Tibial nerve (tissue), 4 donors: ENCODE results near the gene KCNMA1. TPM values are rescaled to one million over a fixed set of nuclear protein-coding genes. Genes with fewer than 3 reads are reported as not detected.
A peak's percentile ranks its signal among the peaks of the same experiment; 100 is the strongest.

ENCODE experiments used
- DNase-seq, 2 donors: peaks; one replicate each; pipeline ENCODE4 v3.0.0-alpha.2; 2019; ENCODE audit warnings: low spot score in 2 of 2
- H3K27ac ChIP-seq, 4 donors: fragments of 200-600 bp; sonication (generic) in 3 of 4; one replicate each; pipeline ENCODE4 v1.5.1; 2017 to 2019; ENCODE audit warnings: mild to moderate bottlenecking in 1 of 4
- H3K27me3 ChIP-seq, 2 donors: fragments of 200-600 bp; sonication (generic) in 1 of 2; one replicate each; pipeline versions ENCODE4 v1.5.1 to v1.6.0; 2017 to 2019
- H3K36me3 ChIP-seq, 3 donors: fragments of 200-600 bp; sonication (generic); one replicate each; pipeline ENCODE4 v1.5.1; 2018 to 2019
- H3K4me1 ChIP-seq, 4 donors: fragments of 200-600 bp; sonication (generic) in 3 of 4; one replicate each; pipeline ENCODE4 v1.5.1; 2017 to 2019
- H3K4me3 ChIP-seq, 4 donors: fragments of 200-600 bp; sonication (generic) in 3 of 4; one replicate each; pipeline ENCODE4 v1.5.1; 2017 to 2019; ENCODE audit warnings: mild to moderate bottlenecking in 1 of 4, moderate library complexity in 1 of 4
- H3K9me3 ChIP-seq, 4 donors: fragments of 200-600 bp; sonication (generic) in 3 of 4; one replicate each; pipeline ENCODE4 v1.5.1; 2017 to 2019
- CTCF ChIP-seq, 5 experiments: fragments of 200-600 bp in 3 of 5; fragments of 450-650 bp in 2 of 5; sonication (generic) in 3 of 5; IDR thresholded peaks; one replicate each; pipeline ENCODE4 v1.5.1; 2016 to 2019; ENCODE audit warnings: antibody characterized with exemption in 5 of 5, mild to moderate bottlenecking in 3 of 5, moderate library complexity in 2 of 5
- EP300 ChIP-seq, 2 donors: sonication (generic); formaldehyde crosslinking; IDR thresholded peaks; one replicate each; pipeline ENCODE4 v1.6.1; 2017; ENCODE audit warnings: antibody characterized with exemption in 2 of 2, mild to moderate bottlenecking in 1 of 2
- POLR2A ChIP-seq, 2 donors: fragments of 450-650 bp; IDR thresholded peaks; one replicate each; pipeline ENCODE4 v1.6.1; 2017; ENCODE audit warnings: antibody characterized with exemption in 2 of 2, mild to moderate bottlenecking in 2 of 2, moderate library complexity in 2 of 2
- WGBS, 2 donors: methylation state at CpG; one replicate each; pipeline ENCODE4 v1.1.5; 2018; 5-methylcytosine and 5-hydroxymethylcytosine counted together
- total RNA-seq, 4 donors: library from RNA; depleted of rRNA; stranded (reverse); fragments of >200 nt; gene quantifications; one replicate each; pipeline ENCODE4 v1.1.0, GENCODE V29; 2016

Gene KCNMA1
- total RNA-seq, 4 donors from 2014 or later, result 10.2 to 19.9 (median 13.7) TPM

- WGBS, 2 donors, result 82 to 93% methylated on average over 2 of the region's 2 CpGs
- no peak for DNase-seq
- H3K36me3 ChIP-seq, result no peaks in the 10 kb centered on the region
- H3K4me1 ChIP-seq, result peaks cover 0 to 26% (median 4%) of the 10 kb centered on the region in 4 donors
- no peaks in the 10 kb centered on the region for H3K27me3 ChIP-seq
- TF ChIP-seq CTCF (IDR thresholded peaks at IDR 0.05) (no peak), EP300 (IDR thresholded peaks at IDR 0.05) (no peak), POLR2A (IDR thresholded peaks at IDR 0.05) (no peak)
- no peak overlapping the region for H3K4me3 ChIP-seq
- H3K9me3 ChIP-seq, result peaks cover 0 to 5% (median 0%) of the 10 kb centered on the region in 4 donors
- H3K27ac ChIP-seq, result no peak overlapping the region
These were observed 630.6 kb downstream of the KCNMA1 start for GRCh38 chr10:77006836-77007511.

DNA sequence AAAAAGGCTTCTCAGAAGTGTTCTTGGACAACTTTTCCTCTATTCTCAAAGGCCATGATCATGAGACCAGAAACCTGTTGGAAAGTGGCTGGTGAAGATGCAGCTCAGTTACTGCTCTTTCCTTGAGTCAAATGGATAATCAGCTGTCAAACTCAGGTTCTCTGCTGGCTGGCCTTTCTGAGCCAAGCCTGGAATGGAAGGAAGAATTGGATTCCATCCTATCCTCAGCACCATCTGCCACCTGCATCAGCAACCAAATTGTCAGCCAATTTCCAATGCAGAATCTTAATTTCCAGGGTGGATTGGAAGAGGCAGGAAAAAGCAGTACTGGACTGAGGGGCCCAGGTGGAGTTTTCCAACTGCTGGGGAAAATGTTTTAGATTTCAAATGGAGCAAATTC is 631.7 kb downstream of the KCNMA1 start:
- peak overlapping the region in 1 of 4 donors; percentile 66 for H3K27ac ChIP-seq
- H3K4me1 ChIP-seq, result peaks cover 0 to 15% (median 0%) of the 10 kb centered on the region in 4 donors
- H3K9me3 ChIP-seq, result peaks cover 0 to 5% (median 0%) of the 10 kb centered on the region in 4 donors
- H3K36me3 ChIP-seq, result no peaks in the 10 kb centered on the region
- no peak for DNase-seq
- TF ChIP-seq EP300 (IDR thresholded peaks at IDR 0.05) (no peak), CTCF (IDR thresholded peaks at IDR 0.05) (no peak), POLR2A (IDR thresholded peaks at IDR 0.05) (no peak)
- H3K4me3 ChIP-seq, result no peak overlapping the region
- no peaks in the 10 kb centered on the region for H3K27me3 ChIP-seq

- no peak overlapping the region for H3K4me3 ChIP-seq
These were observed 632.6 kb downstream of the KCNMA1 start for GRCh38 chr10:77004917-77005564.

GRCh38 chr10:77002872-77003271 is 634.7 kb downstream of the KCNMA1 start:
- no peaks in the 10 kb centered on the region for H3K27me3 ChIP-seq
- no peak for DNase-seq
- no peak overlapping the region for H3K4me3 ChIP-seq
- 28 to 36% methylated on average over 2 of the region's 2 CpGs for WGBS, 2 donors
- TF ChIP-seq CTCF (IDR thresholded peaks at IDR 0.05) (no peak), EP300 (IDR thresholded peaks at IDR 0.05) (no peak), POLR2A (IDR thresholded peaks at IDR 0.05) (no peak)
- H3K36me3 ChIP-seq, result no peaks in the 10 kb centered on the region
- peaks cover 0 to 23% (median 0%) of the 10 kb centered on the region in 4 donors for H3K4me1 ChIP-seq
- H3K27ac ChIP-seq, result no peak overlapping the region
- H3K9me3 ChIP-seq, result peaks cover 0 to 5% (median 0%) of the 10 kb centered on the region in 4 donors

More at GRCh38 chr10:77004917-77005564, 632.6 kb downstream of the KCNMA1 start:
- DNase-seq, result peak in 1 of 2 donors; percentile 89
- Histone ChIP-seq H3K36me3 (no peaks in the 10 kb centered on the region), H3K27me3 (no peaks in the 10 kb centered on the region), H3K4me1 (peaks cover 0 to 13% (median 0%) of the 10 kb centered on the region in 4 donors), H3K9me3 (peaks cover 0 to 5% (median 0%) of the 10 kb centered on the region in 4 donors), H3K27ac (peak overlapping the region in 2 of 4 donors; percentile 31 to 66)
- WGBS, 2 donors, result 48 to 49% methylated on average over 3 of the region's 3 CpGs
- TF ChIP-seq POLR2A (IDR thresholded peaks at IDR 0.05), result no peak
- TF ChIP-seq EP300 (IDR thresholded peaks at IDR 0.05), result no peak
- TF ChIP-seq CTCF (IDR thresholded peaks at IDR 0.05), result peak; percentile 61 to 87 (median 83)

DNA sequence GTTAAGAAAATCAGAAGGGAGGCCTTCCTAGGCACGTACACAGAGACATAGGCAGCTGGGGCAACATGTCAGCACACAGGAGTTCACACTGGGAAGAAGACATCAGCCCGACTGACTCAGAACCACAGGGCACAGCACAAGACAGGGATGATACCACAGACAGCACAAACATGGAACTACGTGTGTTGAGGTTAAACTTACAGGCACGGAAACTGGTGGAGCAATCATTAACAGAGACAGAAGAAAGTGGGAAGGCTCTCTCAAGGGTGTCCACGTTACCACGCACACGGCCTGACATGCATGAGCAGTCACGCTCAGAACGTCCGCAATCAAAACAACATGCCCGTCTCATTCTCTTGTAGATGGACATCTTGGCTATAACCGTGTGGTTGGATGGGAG is 636.4 kb downstream of the KCNMA1 start:
- Histone ChIP-seq H3K27me3 (no peaks in the 10 kb centered on the region), H3K36me3 (no peaks in the 10 kb centered on the region), H3K4me3 (no peak overlapping the region), H3K9me3 (no peaks in the 10 kb centered on the region), H3K4me1 (peaks cover 0 to 23% (median 0%) of the 10 kb centered on the region in 4 donors), H3K27ac (no peak overlapping the region)
- 92 to 93% methylated on average over 12 of the region's 12 CpGs for WGBS, 2 donors
- DNase-seq, result no peak
- TF ChIP-seq EP300 (IDR thresholded peaks at IDR 0.05) (no peak), POLR2A (IDR thresholded peaks at IDR 0.05) (no peak), CTCF (IDR thresholded peaks at IDR 0.05) (no peak)
